ENCODE data around the gene BMERB1.

BMERB1 gene

DNA sequence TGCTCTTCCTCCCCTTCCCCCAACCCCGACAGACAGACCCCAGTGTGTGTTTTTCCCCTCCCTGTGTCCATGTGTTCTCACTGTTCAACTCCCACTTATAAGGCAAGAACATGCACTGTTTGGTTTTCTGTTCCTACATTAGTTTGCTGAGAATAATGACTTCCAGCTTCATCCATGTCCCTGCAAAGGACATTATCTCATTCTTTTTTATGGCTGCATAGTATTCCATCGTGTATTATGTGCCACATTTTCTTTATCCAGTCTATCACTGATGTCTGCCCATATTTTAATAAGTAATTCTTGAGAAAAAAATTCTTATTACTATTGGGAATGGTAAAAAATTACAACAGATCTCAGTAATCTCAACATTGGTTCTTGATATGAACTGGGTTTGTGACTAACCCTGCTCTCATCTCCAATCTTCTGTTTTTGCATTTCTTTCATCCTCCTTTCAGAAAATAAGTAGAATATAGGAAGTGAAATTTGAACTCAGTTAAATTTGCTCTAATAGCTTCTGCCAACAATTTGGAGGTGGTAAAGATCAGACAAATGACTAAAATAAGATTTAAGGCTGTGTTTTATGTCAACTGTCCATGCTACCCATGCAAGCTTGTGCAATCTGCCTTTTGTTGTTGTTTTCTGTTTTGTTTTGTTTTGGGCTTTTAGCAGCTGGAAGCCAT, 197.5 kb downstream of the BMERB1 start:
- POLR2A ChIA-PET, result no interaction called here
- CTCF ChIA-PET, result interaction anchor here (0.9 kb wide), 1 partner anchor 11 kb away, joined by 4 read pairs; the partner anchor contains the start of gene MARF1

DNA sequence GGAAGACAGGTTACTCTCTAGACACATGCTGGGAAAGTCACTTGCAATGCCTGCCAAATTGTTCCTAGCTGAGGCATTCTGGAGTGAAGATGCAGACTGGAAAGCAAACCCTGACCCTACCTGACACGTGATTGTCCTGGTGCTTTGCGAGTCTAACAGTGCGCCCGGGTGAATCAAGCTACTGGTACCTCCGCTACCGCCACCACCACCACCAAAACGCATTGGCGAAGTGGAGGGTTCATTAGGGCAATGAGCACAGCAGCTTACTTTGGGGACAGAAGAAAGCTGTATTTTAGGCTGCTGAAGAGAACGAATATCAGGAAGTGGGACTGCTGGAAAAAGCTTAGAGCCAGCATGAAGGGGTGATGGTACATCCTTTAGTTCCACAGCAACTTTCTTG, 201.5 kb downstream of the BMERB1 start:
- ChIA-PET CTCF (interaction anchor here (1.3 kb wide), 1 partner anchor 9 kb away, joined by 5 read pairs; no protein-coding TSS in a partner anchor), POLR2A (no interaction called here)
- TF ChIP-seq, protein P1, sequence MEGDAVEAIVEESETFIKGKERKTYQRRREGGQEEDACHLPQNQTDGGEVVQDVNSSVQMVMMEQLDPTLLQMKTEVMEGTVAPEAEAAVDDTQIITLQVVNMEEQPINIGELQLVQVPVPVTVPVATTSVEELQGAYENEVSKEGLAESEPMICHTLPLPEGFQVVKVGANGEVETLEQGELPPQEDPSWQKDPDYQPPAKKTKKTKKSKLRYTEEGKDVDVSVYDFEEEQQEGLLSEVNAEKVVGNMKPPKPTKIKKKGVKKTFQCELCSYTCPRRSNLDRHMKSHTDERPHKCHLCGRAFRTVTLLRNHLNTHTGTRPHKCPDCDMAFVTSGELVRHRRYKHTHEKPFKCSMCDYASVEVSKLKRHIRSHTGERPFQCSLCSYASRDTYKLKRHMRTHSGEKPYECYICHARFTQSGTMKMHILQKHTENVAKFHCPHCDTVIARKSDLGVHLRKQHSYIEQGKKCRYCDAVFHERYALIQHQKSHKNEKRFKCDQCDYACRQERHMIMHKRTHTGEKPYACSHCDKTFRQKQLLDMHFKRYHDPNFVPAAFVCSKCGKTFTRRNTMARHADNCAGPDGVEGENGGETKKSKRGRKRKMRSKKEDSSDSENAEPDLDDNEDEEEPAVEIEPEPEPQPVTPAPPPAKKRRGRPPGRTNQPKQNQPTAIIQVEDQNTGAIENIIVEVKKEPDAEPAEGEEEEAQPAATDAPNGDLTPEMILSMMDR (IDR thresholded peaks at IDR 0.05; ENCODE audit: control extremely low read depth, extremely low read depth, low read depth, missing control alignments), result no peak

More for the DNA sequence above, 197.5 kb downstream of the BMERB1 start:
- TF ChIP-seq, protein P1 (IDR thresholded peaks at IDR 0.05; ENCODE audit: control extremely low read depth, extremely low read depth, low read depth, missing control alignments), result no peak
- no peak for DNase-seq (ENCODE audit: extremely low spot score)

DNA sequence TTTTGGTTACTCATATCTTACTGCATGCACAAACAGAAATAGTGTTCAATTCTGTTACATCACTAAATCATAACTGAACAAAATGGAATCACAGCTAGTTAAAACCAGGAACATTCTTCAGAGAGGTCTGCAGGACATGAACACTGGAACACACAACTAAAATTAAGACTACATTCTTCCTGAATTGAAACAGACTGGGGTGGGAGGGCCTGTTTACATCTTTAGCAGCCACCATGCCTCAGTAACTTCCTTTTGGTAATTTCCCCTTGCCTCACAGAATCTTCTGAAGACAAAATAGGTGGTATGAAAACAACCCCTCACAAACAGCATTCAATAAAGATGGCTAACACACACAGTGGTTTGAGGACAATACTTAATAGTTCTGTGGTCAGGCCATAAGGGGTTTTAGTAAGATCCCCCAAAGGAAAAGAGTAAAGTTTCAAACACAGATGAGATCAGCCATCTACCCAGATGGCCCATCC, 202.0 kb downstream of the BMERB1 start:
- TF ChIP-seq, protein P1 (IDR thresholded peaks at IDR 0.05; ENCODE audit: control extremely low read depth, extremely low read depth, low read depth, missing control alignments), result no peak
- DNase-seq (ENCODE audit: extremely low spot score), result peak; percentile 50
- ChIA-PET POLR2A (no interaction called here), CTCF (no interaction called here)

More for the DNA sequence above, 201.5 kb downstream of the BMERB1 start:
- DNase-seq (ENCODE audit: extremely low spot score), result no peak

All from GM10248 (cell line).